Peyer's patch (tissue), 4 donors: ENCODE results near the gene ADCY3. TPM values are rescaled to one million over a fixed set of nuclear protein-coding genes. Genes with fewer than 3 reads are reported as not detected.

Experiments
- DNase-seq, 3 donors: peaks; one replicate each; pipeline ENCODE4 v3.0.0-alpha.2; 2017 to 2019
- H3K27ac ChIP-seq, 4 donors: fragments of 200-600 bp; sonication (generic); one replicate each; pipeline ENCODE4 v1.5.1; 2016 to 2019
- H3K27me3 ChIP-seq, 2 donors: fragments of 200-600 bp; sonication (generic); one replicate each; pipeline ENCODE4 v1.5.1; 2019
- H3K36me3 ChIP-seq, 3 donors: fragments of 200-600 bp; sonication (generic); one replicate each; pipeline ENCODE4 v1.5.1; 2016 to 2019
- H3K4me1 ChIP-seq, 4 donors: fragments of 200-600 bp; sonication (generic); one replicate each; pipeline ENCODE4 v1.5.1; 2016 to 2019
- H3K4me3 ChIP-seq, 4 donors: fragments of 200-600 bp; sonication (generic); 1 replicate in 3 of 4; 2 replicates in 1 of 4; pipeline ENCODE4 v1.5.1; 2016 to 2019; ENCODE audit warnings: mild to moderate bottlenecking in 1 of 4
- H3K9me3 ChIP-seq, 4 donors: fragments of 200-600 bp; sonication (generic); one replicate each; pipeline ENCODE4 v1.5.1; 2016 to 2019; ENCODE audit warnings: mild to moderate bottlenecking in 1 of 4
- POLR2A ChIP-seq, 2 donors: fragments of 450-650 bp; IDR thresholded peaks; one replicate each; pipeline ENCODE4 v1.5.1; 2017; ENCODE audit warnings: antibody characterized with exemption in 2 of 2, mild to moderate bottlenecking in 2 of 2, moderate library complexity in 2 of 2
- total RNA-seq, 4 donors: library from RNA; depleted of rRNA; stranded (reverse); fragments of >200 nt; gene quantifications; one replicate each; pipeline ENCODE4 v1.1.0, GENCODE V29; 2016
- TF ChIP-seq, protein P1 (sequence below), 6 experiments: fragments of 450-650 bp in 4 of 6; fragments of 200-600 bp in 2 of 6; sonication (generic) in 1 of 6; IDR thresholded peaks; one replicate each; pipeline ENCODE4 v1.5.1; 2017 to 2019; ENCODE audit warnings: antibody characterized with exemption in 6 of 6, mild to moderate bottlenecking in 3 of 6, moderate library complexity in 1 of 6

Gene ADCY3
- total RNA-seq, 4 donors from 2014 or later = 23.6 to 195 (median 56.4) TPM

- Histone ChIP-seq H3K27ac (no peak overlapping the region), H3K9me3 (no peaks in the 10 kb centered on the region), H3K4me1 (peaks cover 0 to 9% (median 2%) of the 10 kb centered on the region in 4 donors), H3K36me3 (no peaks in the 10 kb centered on the region), H3K27me3 (no peaks in the 10 kb centered on the region), H3K4me3 (no peak overlapping the region)
- TF ChIP-seq, protein P1, sequence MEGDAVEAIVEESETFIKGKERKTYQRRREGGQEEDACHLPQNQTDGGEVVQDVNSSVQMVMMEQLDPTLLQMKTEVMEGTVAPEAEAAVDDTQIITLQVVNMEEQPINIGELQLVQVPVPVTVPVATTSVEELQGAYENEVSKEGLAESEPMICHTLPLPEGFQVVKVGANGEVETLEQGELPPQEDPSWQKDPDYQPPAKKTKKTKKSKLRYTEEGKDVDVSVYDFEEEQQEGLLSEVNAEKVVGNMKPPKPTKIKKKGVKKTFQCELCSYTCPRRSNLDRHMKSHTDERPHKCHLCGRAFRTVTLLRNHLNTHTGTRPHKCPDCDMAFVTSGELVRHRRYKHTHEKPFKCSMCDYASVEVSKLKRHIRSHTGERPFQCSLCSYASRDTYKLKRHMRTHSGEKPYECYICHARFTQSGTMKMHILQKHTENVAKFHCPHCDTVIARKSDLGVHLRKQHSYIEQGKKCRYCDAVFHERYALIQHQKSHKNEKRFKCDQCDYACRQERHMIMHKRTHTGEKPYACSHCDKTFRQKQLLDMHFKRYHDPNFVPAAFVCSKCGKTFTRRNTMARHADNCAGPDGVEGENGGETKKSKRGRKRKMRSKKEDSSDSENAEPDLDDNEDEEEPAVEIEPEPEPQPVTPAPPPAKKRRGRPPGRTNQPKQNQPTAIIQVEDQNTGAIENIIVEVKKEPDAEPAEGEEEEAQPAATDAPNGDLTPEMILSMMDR (IDR thresholded peaks at IDR 0.05) = no peak
- no peak for TF ChIP-seq POLR2A (IDR thresholded peaks at IDR 0.05)
- no peak for DNase-seq
Observed at GRCh38 chr2:24797644-24798043, 122.4 kb downstream of the ADCY3 start.

DNA sequence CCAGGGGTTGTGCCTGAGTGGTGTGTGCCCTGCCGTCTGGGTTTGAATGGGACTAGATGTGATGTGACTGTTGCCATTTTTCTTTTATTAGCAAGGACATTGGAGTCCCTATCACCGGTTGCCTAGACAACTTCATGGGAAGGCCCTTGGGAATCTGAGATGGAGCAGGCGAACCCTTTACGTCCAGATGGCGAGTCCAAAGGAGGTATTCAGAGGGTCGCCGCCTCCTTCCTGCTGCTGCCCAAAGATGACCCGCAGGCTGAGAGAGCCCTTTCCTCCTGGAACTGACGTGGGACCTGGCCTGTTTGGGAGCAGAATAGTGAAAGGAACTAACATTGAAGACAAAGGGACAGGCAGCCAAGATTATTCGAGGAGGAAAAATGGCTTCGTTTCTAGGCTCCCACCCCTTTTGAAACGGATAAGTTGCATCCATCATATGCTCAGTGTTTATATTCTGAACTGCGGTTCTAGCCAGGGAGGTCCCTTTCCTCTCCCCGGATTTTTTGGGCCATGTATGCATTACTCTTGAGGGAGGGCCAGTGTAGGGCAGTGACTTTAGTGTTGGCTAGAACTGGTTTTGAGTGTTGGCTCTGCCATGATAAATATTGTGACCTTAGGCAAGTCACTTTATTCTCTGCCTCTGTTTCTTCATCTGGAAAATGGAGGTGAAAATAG, 126.1 kb downstream of the ADCY3 start:
- Histone ChIP-seq H3K27me3 (no peaks in the 10 kb centered on the region), H3K4me1 (peaks cover 0 to 9% (median 2%) of the 10 kb centered on the region in 4 donors), H3K36me3 (no peaks in the 10 kb centered on the region), H3K9me3 (no peaks in the 10 kb centered on the region), H3K27ac (peak overlapping the region in 2 of 4 donors; percentile 96 to 97), H3K4me3 (peak overlapping the region; percentile 64 to 85 (median 72))
- DNase-seq = no peak
- TF ChIP-seq, protein P1 (IDR thresholded peaks at IDR 0.05) = no peak
- TF ChIP-seq POLR2A (IDR thresholded peaks at IDR 0.05) = no peak

- peak; percentile 20 to 56 for TF ChIP-seq POLR2A (IDR thresholded peaks at IDR 0.05)
- TF ChIP-seq, protein P1 (IDR thresholded peaks at IDR 0.05) = peak in 5 of 6 experiments; percentile 39 to 87 (median 85)
- Histone ChIP-seq H3K27ac (peak within 1 kb of the TSS; percentile 94 to 97 (median 96)), H3K4me3 (peak within 1 kb of the TSS; percentile 64 to 85 (median 72)), H3K36me3 (no peaks in the 10 kb centered on the region), H3K4me1 (peaks cover 0 to 9% (median 2%) of the 10 kb centered on the region in 4 donors), H3K9me3 (no peaks in the 10 kb centered on the region), H3K27me3 (no peaks in the 10 kb centered on the region)
- DNase-seq = peak; percentile 95 to 98 (median 98)
Observed at GRCh38 chr2:24792874-24793760, 126.9 kb downstream of the ADCY3 start, which contains the start of the genes CENPO and PTRHD1. Gene CENPO (plus strand): TSS chr2:24793425. CDS start chr2:24793920, 495 bp downstream. Gene PTRHD1 (minus strand): TSS chr2:24793391. CDS start chr2:24793377, 14 bp downstream.

DNA sequence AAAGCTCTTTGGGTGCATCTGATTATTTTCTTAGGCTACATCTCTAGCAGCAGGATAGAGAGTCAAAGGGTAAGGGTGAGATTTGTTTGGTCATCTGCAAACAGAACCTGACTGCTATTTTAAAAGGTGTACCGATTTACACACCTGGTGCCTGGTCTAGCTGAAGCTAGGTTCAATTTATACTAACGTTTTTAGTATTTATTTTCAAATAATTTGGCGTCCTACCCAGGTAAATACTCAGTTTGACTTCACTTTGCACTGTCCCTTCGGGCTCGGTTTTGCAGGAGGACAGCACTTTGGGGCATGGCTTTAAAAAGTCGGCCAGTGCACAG, 127.5 kb downstream of the ADCY3 start:
- no peak for DNase-seq
- Histone ChIP-seq H3K9me3 (no peaks in the 10 kb centered on the region), H3K4me3 (peak overlapping the region; percentile 64 to 85 (median 72)), H3K36me3 (no peaks in the 10 kb centered on the region), H3K4me1 (peaks cover 0 to 9% (median 2%) of the 10 kb centered on the region in 4 donors), H3K27ac (peak overlapping the region; percentile 94 to 97 (median 96)), H3K27me3 (no peaks in the 10 kb centered on the region)
- TF ChIP-seq POLR2A (IDR thresholded peaks at IDR 0.05) = no peak
- TF ChIP-seq, protein P1 (IDR thresholded peaks at IDR 0.05) = no peak

GRCh38 chr2:24791452-24791851, 128.6 kb downstream of the ADCY3 start:
- H3K36me3 ChIP-seq = no peaks in the 10 kb centered on the region
- peaks cover 0 to 9% (median 2%) of the 10 kb centered on the region in 4 donors for H3K4me1 ChIP-seq
- no peak for DNase-seq
- H3K27me3 ChIP-seq = no peaks in the 10 kb centered on the region
- no peak for TF ChIP-seq POLR2A (IDR thresholded peaks at IDR 0.05)
- TF ChIP-seq, protein P1 (IDR thresholded peaks at IDR 0.05) = no peak
- H3K9me3 ChIP-seq = no peaks in the 10 kb centered on the region
- H3K27ac ChIP-seq = no peak overlapping the region
- H3K4me3 ChIP-seq = no peak overlapping the region
